Choroid plexus epithelial cell (primary cell): ENCODE results near the gene SLC10A1.

Experiments used
- DNase-seq: peaks from one replicate; pipeline ENCODE4 v3.0.0-alpha.2; 2010; ENCODE audit warnings: low read depth
- H3K4me3 ChIP-seq: 2 replicates; pipeline ENCODE4 v1.5.1; 2011; ENCODE audit warnings: low read depth, mild to moderate bottlenecking, control low read depth, low read length, moderate library complexity
- TF ChIP-seq, protein P1 (sequence below): conservative IDR thresholded peaks from 2 replicates; pipeline ENCODE4 v1.5.1; 2011; ENCODE audit warnings: low read depth, mild to moderate bottlenecking, control low read depth, inconsistent platforms, low read length, moderate library complexity

SLC10A1 gene

DNA sequence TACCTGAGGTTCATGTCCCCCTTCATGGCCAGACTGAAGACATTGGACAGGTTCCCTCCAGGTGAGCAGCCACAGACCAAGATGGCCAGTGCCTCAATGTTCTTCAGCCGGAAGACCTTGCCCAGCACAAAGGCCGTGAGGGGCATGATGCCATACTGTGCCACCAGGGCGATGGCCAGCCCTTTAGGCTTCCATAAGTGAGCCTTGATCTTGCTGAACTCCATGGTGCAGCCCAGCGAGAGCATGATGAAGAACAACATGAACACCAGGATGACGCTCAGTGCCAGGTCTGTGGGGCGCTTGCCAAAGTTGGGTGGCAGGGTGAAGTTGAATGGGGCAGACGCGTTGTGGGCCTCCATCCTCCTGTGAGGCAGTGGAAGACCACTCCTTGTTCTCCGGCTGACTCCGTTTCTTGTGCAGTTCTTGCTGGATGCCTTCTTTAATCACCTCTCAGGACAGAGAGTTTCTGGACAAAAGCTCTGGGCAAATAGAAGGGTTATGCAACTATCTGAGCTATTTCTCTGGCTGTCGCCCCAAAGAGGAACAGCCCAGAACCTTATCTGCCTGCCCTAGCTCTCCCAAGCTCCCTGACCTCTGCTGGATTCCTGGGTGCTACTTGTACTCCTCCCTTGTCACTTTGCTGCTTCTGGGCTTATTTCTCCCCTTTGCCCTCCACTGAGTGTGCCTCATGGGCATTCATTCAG is at the start of gene SLC10A1:
SLC10A1 (minus strand) TSS at position 445 of the 704 bp plus-strand sequence; CDS start at position 359, 86 bp downstream.
- TF ChIP-seq, protein P1, sequence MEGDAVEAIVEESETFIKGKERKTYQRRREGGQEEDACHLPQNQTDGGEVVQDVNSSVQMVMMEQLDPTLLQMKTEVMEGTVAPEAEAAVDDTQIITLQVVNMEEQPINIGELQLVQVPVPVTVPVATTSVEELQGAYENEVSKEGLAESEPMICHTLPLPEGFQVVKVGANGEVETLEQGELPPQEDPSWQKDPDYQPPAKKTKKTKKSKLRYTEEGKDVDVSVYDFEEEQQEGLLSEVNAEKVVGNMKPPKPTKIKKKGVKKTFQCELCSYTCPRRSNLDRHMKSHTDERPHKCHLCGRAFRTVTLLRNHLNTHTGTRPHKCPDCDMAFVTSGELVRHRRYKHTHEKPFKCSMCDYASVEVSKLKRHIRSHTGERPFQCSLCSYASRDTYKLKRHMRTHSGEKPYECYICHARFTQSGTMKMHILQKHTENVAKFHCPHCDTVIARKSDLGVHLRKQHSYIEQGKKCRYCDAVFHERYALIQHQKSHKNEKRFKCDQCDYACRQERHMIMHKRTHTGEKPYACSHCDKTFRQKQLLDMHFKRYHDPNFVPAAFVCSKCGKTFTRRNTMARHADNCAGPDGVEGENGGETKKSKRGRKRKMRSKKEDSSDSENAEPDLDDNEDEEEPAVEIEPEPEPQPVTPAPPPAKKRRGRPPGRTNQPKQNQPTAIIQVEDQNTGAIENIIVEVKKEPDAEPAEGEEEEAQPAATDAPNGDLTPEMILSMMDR: no peak
- H3K4me3 ChIP-seq: no peak within 1 kb of the TSS
- no peak for DNase-seq

DNA sequence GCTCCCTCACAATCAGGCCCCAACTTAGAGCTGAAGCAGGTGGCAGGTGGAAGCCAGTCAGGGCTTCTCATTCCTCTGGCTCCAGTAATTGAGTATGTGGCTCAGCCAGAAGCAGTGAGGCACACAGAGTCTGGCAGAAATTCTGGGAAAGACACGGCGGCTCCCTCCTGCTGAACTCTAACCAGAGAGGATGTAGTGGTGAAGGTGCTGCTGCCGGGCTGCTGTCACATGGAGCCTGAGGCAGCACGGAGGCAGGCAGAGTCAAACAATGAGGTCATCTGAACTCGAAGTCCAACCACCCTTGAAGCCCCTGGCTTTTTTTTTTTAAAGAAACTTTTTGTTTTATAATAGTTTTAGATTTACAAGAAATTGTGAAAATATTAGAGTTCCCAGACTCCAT is 48.7 kb upstream of the SLC10A1 start:
- no peak overlapping the region for H3K4me3 ChIP-seq
- peak; percentile 13 for DNase-seq
- TF ChIP-seq, protein P1: no peak

DNA sequence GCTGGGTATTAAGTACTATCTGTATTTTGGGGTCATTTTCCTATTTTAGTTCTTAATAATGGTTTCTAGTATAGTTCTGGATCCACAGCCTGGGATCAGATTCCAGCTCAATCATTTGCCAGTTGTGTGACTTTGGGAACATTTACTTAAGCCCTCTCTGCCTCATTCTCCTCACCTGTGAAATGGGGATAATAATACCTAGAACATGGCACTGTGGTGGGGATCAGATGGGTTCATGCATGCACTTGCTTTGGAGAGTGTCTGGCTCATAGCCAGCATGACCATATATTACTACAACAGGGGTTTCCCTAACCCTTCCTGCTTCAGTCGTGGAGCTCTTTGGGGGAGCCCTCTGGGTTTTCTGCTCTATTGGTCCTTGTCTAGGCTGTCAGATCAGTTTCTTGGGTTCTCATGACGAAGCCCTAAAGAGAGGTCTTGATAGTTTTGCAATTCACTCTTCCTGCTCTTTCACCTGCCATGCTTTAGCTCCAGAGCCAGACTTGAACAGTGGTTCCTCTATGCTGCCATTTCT is 48.1 kb upstream of the SLC10A1 start:
- TF ChIP-seq, protein P1: no peak
- no peak overlapping the region for H3K4me3 ChIP-seq

DNA sequence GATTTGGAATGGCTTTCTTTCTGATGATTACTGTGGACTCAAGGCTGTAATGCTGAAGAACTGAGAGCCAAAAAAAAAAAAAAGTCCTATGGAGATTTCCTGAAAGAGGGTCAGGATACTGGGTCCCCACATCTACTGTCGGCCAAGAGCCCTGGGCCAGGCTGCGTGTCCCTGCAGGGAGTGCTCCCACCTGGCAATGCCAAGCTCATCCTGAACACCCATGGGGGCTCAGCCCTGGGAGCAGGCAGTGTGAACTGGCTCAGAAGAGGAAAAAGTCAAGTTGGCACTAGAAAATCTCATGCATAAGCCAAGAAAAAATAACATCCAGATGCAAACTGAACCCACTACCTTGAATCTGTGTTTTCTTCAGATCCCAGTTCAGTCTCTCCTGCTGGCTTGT is 47.1 kb upstream of the SLC10A1 start:
- DNase-seq: no peak
- TF ChIP-seq, protein P1: no peak
- H3K4me3 ChIP-seq: no peak overlapping the region

More for the DNA sequence above, 48.1 kb upstream of the SLC10A1 start:
- no peak for DNase-seq

DNA sequence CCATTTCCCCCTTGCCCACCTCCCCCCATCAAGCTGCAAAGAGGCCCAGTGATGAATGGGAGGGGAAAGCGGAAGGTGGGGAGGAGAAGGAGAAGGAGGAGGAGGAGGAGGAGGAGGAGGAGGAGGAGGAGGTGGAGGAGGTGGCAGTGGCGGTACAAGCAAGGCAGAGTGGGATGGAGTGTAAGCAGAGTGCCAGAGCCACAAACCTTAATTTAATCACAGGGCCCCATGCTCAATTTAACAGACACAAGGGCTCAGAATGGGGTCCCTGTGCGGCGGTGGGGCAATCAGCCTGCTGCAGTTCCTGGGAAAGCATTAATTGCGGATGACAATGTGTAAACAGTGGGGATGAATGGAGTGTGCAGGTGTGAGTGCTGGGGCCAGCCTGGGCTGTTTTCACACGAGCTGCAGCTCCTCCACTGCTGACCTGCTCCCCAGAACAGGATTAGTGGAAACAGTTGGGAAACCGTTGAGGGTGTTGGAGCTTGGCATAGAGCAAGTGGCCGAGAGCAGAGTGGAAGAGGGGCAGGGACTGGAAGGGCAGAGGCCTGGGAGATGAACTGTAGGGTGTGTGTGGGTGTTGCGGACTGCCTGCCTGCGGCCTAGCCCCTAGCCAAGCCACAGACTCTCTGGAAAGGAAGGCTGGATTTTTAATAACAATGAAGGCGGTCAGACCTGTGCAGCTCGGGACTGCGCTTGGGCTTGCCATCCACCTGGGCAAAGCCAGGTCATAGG is 45.8 kb upstream of the SLC10A1 start:
- DNase-seq: no peak
- TF ChIP-seq, protein P1: no peak
- H3K4me3 ChIP-seq: no peak overlapping the region

DNA sequence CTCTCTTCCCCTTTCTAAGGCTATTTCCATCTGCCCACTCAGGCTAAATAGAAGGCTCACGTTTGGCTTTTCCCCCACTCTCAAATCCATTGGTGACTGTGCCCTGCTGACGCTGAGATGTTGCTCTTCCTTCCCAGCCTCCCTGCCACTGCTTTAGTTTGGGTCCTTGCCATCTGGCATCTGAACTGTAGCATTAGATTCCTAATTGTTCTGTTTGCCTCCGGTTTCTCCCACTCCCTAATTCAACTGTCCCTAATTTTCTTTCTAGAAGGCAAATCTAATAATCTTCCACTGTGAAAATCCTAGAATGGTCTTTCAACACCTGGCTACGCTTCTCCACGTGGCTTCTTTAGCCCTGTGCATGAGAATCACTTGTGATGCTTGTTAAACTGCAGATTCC is 44.6 kb upstream of the SLC10A1 start:
- TF ChIP-seq, protein P1: no peak
- H3K4me3 ChIP-seq: no peak overlapping the region
- DNase-seq: no peak
